Measurements from ENCODE around the gene FTH1.

The FTH1 gene

DNA sequence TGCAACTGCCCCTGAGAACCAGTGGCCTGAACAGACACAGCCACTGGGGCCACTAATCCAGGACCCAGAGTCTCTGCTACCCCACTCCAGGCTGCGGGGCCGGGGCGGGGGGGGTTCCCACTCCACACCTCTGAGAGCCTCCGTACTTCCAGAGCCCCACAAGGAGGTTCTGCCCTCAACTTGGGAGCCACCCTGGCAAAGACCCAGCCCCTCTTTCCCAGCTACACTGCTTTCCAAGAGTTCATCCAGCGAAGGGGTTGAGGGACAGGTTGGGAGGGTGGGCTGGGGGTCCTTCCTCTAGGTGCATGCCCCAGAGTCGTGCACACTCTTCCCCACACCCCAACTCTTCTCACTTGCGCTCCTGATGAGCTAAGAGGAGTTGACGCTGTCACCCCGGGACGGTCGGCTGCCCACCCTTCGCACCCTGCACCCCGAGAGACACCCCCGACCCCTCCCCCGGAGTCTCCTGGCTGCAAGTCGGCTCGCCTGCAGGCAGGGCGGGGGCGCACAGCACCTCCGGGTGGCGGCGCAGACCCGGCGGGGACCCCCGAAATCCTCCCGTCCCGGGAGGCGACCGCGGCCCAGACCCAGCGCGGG lies 50.6 kb downstream of the FTH1 start:
- no peak for DNase-seq (ENCODE audit: low read depth)

DNA sequence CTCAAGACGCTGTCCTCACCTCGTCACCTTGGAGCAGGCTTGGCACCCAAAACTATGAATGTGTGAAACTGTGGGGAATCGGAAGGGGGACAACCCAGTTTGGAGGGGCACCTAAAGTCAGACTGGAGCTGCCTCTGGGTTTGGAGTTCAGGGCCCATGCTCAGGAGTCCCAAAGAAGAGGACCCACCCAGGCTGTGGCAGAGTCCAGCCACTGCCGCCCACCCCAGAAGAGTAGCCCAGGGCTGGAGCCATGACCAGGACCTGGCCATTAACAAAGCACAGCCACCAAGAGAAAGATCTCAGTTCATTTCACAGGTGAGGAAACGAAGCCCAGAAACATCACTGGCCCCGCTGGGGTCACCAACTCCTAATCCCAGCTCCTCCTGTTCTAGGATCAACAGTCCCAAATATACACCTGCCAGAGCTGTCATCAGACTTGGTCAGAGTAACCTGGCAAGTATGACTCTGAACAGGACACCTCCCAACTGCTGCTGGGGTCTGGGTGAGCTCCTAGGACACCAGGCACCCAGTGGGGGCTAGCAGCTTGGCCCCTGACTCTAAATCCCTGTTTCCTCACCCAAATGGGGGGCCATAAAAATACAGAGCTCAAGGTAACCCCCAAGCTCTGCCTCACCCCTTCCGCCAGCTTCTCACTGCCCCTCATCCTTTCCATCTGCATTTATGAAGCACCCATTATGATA lies 52.8 kb downstream of the FTH1 start:
- no peak for DNase-seq (ENCODE audit: low read depth)

Measured in T-helper 22 cell (primary cell).